H1 (cell line): ENCODE measurements around the gene NRP2. TPM values are rescaled to one million over a fixed set of nuclear protein-coding genes. Genes with fewer than 3 reads are reported as not detected.

Experiments
- CTCF ChIA-PET: fragments of 300-600 bp; sonication (Branson Sonifier 250); formaldehyde crosslinking; loops from one replicate; lab custom pipeline; 2021; ENCODE audit not compliant: partially characterized antibody; lab: Charles Lee
- POLR2A ChIA-PET: fragments of 300-600 bp; sonication (Branson Sonifier 250); formaldehyde crosslinking; loops from one replicate; lab custom pipeline; 2021; ENCODE audit warnings: inconsistent platforms; ENCODE audit not compliant: partially characterized antibody; lab: Charles Lee
- DNase-seq, 2 experiments: peaks; one replicate each; pipeline versions ENCODE4 v3.0.0 to v3.0.0-alpha.2; 2010 to 2022; ENCODE audit warnings: low spot score in 2 of 2, low read depth in 1 of 2, mixed read lengths in 1 of 2
- FAIRE-seq: peaks from 2 replicates; lab custom pipeline; 2011; peaks lifted over from hg19 to GRCh38; lab: Jason Lieb, UNC
- H2AFZ ChIP-seq: 2 replicates; pipeline ENCODE4 v1.8.1; 2012; ENCODE audit warnings: low read length, inconsistent platforms
- H2AK5ac ChIP-seq: 2 replicates; pipeline ENCODE4 v1.6.1; 2013; ENCODE audit warnings: low read depth, low read length
- H2BK120ac ChIP-seq: replicated peaks from 2 replicates; pipeline ENCODE3; 2013; ENCODE audit warnings: low read depth, low read length, inconsistent platforms
- H2BK12ac ChIP-seq: 2 replicates; pipeline ENCODE4 v1.6.1; 2013; ENCODE audit warnings: low read depth, low read length
- H2BK15ac ChIP-seq: 2 replicates; pipeline ENCODE4 v1.6.1; 2013; ENCODE audit warnings: low read length
- H2BK20ac ChIP-seq: 2 replicates; pipeline ENCODE4 v1.6.1; 2013; ENCODE audit warnings: low read length
- H2BK5ac ChIP-seq: 2 replicates; pipeline ENCODE4 v1.6.1; 2013; ENCODE audit warnings: low read depth, low read length
- H3K14ac ChIP-seq: 2 replicates; pipeline ENCODE4 v1.6.1; 2013; ENCODE audit warnings: inconsistent platforms; ENCODE audit not compliant: insufficient read length
- H3K18ac ChIP-seq: 2 replicates; pipeline ENCODE4 v1.6.1; 2013; ENCODE audit warnings: low read length; ENCODE audit errors: extremely low read depth
- H3K23ac ChIP-seq: 2 replicates; pipeline ENCODE4 v1.6.1; 2013; ENCODE audit warnings: inconsistent platforms; ENCODE audit not compliant: insufficient read length
- H3K23me2 ChIP-seq: 2 replicates; pipeline ENCODE4 v1.6.1; 2013; ENCODE audit warnings: low read depth, low read length
- H3K27ac ChIP-seq: 2 replicates; pipeline ENCODE4 v1.6.1; 2011; ENCODE audit warnings: low read depth, low read length, inconsistent platforms
- H3K27me3 ChIP-seq, 4 experiments: replicated peaks in 1 of 4; 1 replicate in 1 of 4; 2 replicates in 3 of 4; pipeline versions ENCODE4 v1.6.1 to v1.8.1; 2011 to 2013; ENCODE audit warnings: low read length in 3 of 4, mild to moderate bottlenecking in 3 of 4, inconsistent platforms in 2 of 4, mixed read lengths in 2 of 4, moderate library complexity in 1 of 4; ENCODE audit not compliant: control insufficient read depth in 3 of 4, insufficient read depth in 3 of 4; ENCODE audit errors: extremely low read depth in 1 of 4
- H3K36me3 ChIP-seq, 4 experiments: 2 replicates each; pipeline versions ENCODE4 v1.6.1 to v1.8.1; 2011 to 2013; ENCODE audit warnings: mild to moderate bottlenecking in 4 of 4, low read length in 3 of 4, moderate library complexity in 2 of 4, control low read depth in 1 of 4, inconsistent platforms in 1 of 4; ENCODE audit not compliant: insufficient read depth in 4 of 4, control insufficient read depth in 2 of 4
- H3K4ac ChIP-seq: replicated peaks from 2 replicates; pipeline ENCODE3; 2013; ENCODE audit warnings: low read length, low read depth, mixed read lengths, inconsistent platforms; ENCODE audit not compliant: insufficient read length
- H3K4me1 ChIP-seq, 4 experiments: replicated peaks in 1 of 4; 1 replicate in 1 of 4; 2 replicates in 3 of 4; pipeline versions ENCODE4 v1.6.1 to v1.8.1; 2011 to 2013; ENCODE audit warnings: low read length in 3 of 4, inconsistent platforms in 2 of 4, mixed read lengths in 1 of 4; ENCODE audit not compliant: insufficient read depth in 4 of 4, control insufficient read depth in 3 of 4
- H3K4me2 ChIP-seq, 2 experiments: 2 replicates each; pipeline versions ENCODE4 v1.6.1 to v1.8.1; 2011 to 2013; ENCODE audit warnings: low read depth in 2 of 2, low read length in 2 of 2, control low read depth in 1 of 2, inconsistent platforms in 1 of 2, mild to moderate bottlenecking in 1 of 2; ENCODE audit not compliant: insufficient read depth in 1 of 2
- H3K4me3 ChIP-seq, 4 experiments: fragments of 200-600, 300-600 bp in 1 of 4; sonication (generic), shearing (Covaris generic), sonication (Bioruptor Twin) in 1 of 4; 2 replicates each; pipeline versions ENCODE4 v1.5.1 to v1.8.1; 2011 to 2016; ENCODE audit warnings: low read length in 4 of 4, low read depth in 3 of 4, control low read depth in 2 of 4, inconsistent platforms in 2 of 4, mild to moderate bottlenecking in 2 of 4, mixed read lengths in 1 of 4, moderate library complexity in 1 of 4; ENCODE audit not compliant: insufficient read depth in 2 of 4; ENCODE audit errors: extremely low read depth in 1 of 4
- H3K56ac ChIP-seq: replicated peaks from 2 replicates; pipeline ENCODE3; 2013; ENCODE audit warnings: low read depth, mild to moderate bottlenecking, mixed read lengths, low read length, inconsistent platforms; ENCODE audit not compliant: insufficient read length
- H3K79me1 ChIP-seq: 2 replicates; pipeline ENCODE4 v1.6.1; 2013; ENCODE audit warnings: low read depth, low read length, control low read depth
- H3K79me2 ChIP-seq, 2 experiments: 2 replicates each; pipeline versions ENCODE4 v1.6.1 to v1.8.1; 2012 to 2013; ENCODE audit warnings: low read length in 2 of 2, mild to moderate bottlenecking in 2 of 2, inconsistent platforms in 1 of 2; ENCODE audit not compliant: insufficient read depth in 2 of 2, control insufficient read depth in 1 of 2
- H3K9ac ChIP-seq, 4 experiments: replicated peaks in 1 of 4; 1 replicate in 1 of 4; 2 replicates in 3 of 4; pipeline versions ENCODE4 v1.6.1 to v1.8.1; 2011 to 2013; ENCODE audit warnings: low read depth in 3 of 4, low read length in 3 of 4, control low read depth in 2 of 4, mild to moderate bottlenecking in 2 of 4, moderate library complexity in 2 of 4, inconsistent platforms in 1 of 4; ENCODE audit errors: extremely low read depth in 1 of 4
- H3K9me3 ChIP-seq, 2 experiments: 2 replicates each; pipeline versions ENCODE4 v1.6.1 to v1.8.1; 2012 to 2013; ENCODE audit warnings: mild to moderate bottlenecking in 2 of 2, moderate library complexity in 2 of 2, control low read depth in 1 of 2, inconsistent platforms in 1 of 2, low read depth in 1 of 2, low read length in 1 of 2, mixed read lengths in 1 of 2; ENCODE audit not compliant: insufficient read depth in 2 of 2
- H4K20me1 ChIP-seq, 2 experiments: replicated peaks in 1 of 2; 2 replicates each; pipeline versions ENCODE3 to v1.8.1; 2011 to 2013; ENCODE audit warnings: inconsistent platforms in 2 of 2, low read length in 2 of 2, mild to moderate bottlenecking in 1 of 2; ENCODE audit not compliant: insufficient read depth in 2 of 2, control insufficient read depth in 1 of 2
- H4K5ac ChIP-seq: 2 replicates; pipeline ENCODE4 v1.6.1; 2013; ENCODE audit warnings: low read length, low read depth, mixed read lengths, inconsistent platforms; ENCODE audit not compliant: insufficient read length
- H4K8ac ChIP-seq: 2 replicates; pipeline ENCODE4 v1.8.0; 2013; ENCODE audit warnings: mild to moderate bottlenecking, moderate library complexity, low read length, inconsistent platforms; ENCODE audit not compliant: insufficient read depth; ENCODE audit errors: extremely low read depth
- H4K91ac ChIP-seq: replicated peaks from 2 replicates; pipeline ENCODE3; 2013; ENCODE audit warnings: low read length, mixed read lengths, inconsistent platforms; ENCODE audit not compliant: insufficient read length
- TAF1 ChIP-seq: IDR thresholded peaks from 2 replicates; pipeline ENCODE4 v1.6.1; 2011; ENCODE audit warnings: mild to moderate bottlenecking, low read depth, low read length
- polyA plus RNA-seq, 7 experiments: library from polyadenylated mRNA; depleted of rRNA in 3 of 7; stranded (reverse) in 5 of 7; unstranded in 2 of 7; fragments of >200 nt in 5 of 7; fragments of 200-250 nt in 2 of 7; gene quantifications; 1 replicate in 5 of 7; 2 replicates in 1 of 7; 4 replicates in 1 of 7; pipeline versions ENCODE4 v1.2.1 to v1.2.3, GENCODE V29; 2011 to 2013; ENCODE audit warnings: missing spikeins in 2 of 7, mixed read lengths in 2 of 7
- total RNA-seq: library from RNA; stranded (reverse); fragmentation: NEBNext Ultra II Directional; extraction: Animal tissue kit (Norgen Biotek cat#: 25700); gene quantifications from 2 replicates; pipeline ENCODE4 v1.2.1, GENCODE V29; 2021

Gene NRP2
- total and polyA plus RNA-seq, 2 of the 8 experiments (the other 6 are each of a cell fraction or from before 2014, with no cell fraction given), result 32.0 to 37.8 TPM

GRCh38 chr2:205816268-205816667 is 134.0 kb downstream of the NRP2 start:
- H3K4me1 ChIP-seq, result peaks cover 0 to 6% (median 1%) of the 10 kb centered on the region in 4 experiments; a peak in 3 of 7 replicates
- no peak overlapping the region for H2BK20ac ChIP-seq
- peaks cover 0 to 3% of the 10 kb centered on the region in 2 experiments; a peak in 1 of 4 replicates for H3K9me3 ChIP-seq
- H4K5ac ChIP-seq, result no peak overlapping the region
- H4K91ac ChIP-seq, result no peak overlapping the region
- H4K8ac ChIP-seq, result no peak overlapping the region
- no peak overlapping the region for H2BK5ac ChIP-seq
- H3K27ac ChIP-seq, result no peak overlapping the region
- POLR2A ChIA-PET, result interaction anchor here (1.5 kb wide), 1 partner anchor 10 kb away, joined by 3 read pairs; no protein-coding TSS in a partner anchor
- no peaks in the 10 kb centered on the region for H3K27me3 ChIP-seq
- DNase-seq, result no peak
- no peak overlapping the region for H3K4me3 ChIP-seq
- H3K4me2 ChIP-seq, result no peak overlapping the region
- H3K79me2 ChIP-seq, result no peaks in the 10 kb centered on the region
- no peaks in the 10 kb centered on the region for H4K20me1 ChIP-seq
- H3K14ac ChIP-seq, result no peak overlapping the region
- CTCF ChIA-PET, result interaction anchor here (0.8 to 5.9 kb wide), 12 partner anchors 9 to 110 kb away, joined by 3 to 64 read pairs (median 4); no protein-coding TSS in a partner anchor
- no peak overlapping the region for H3K56ac ChIP-seq
- FAIRE-seq, result no peak
- no peak overlapping the region for H3K23ac ChIP-seq
- TF ChIP-seq TAF1, result no peak
- no peak overlapping the region for H2BK12ac ChIP-seq
- H3K36me3 ChIP-seq, result no peaks in the 10 kb centered on the region
- H3K18ac ChIP-seq, result no peak overlapping the region
- no peak overlapping the region for H2BK120ac ChIP-seq
- H3K23me2 ChIP-seq, result no peaks in the 10 kb centered on the region; the same call in 1 of the 2 replicates
- no peaks in the 10 kb centered on the region for H3K79me1 ChIP-seq
- H3K9ac ChIP-seq, result no peak overlapping the region
- H2BK15ac ChIP-seq, result no peak overlapping the region
- no peak overlapping the region for H2AK5ac ChIP-seq
- H2AFZ ChIP-seq, result no peak overlapping the region
- H3K4ac ChIP-seq, result no peak overlapping the region
